Karpas-422 (cell line): ENCODE measurements around the gene C14orf132. TPM values are rescaled to one million over a fixed set of nuclear protein-coding genes. Genes with fewer than 3 reads are reported as not detected.

Experiments used
- DNase-seq: peaks from one replicate; pipeline ENCODE4 v3.0.0-alpha.2; 2015
- H2AFZ ChIP-seq: fragments of 200-600 bp; sonication (generic); 2 replicates; pipeline ENCODE4 v1.6.1; 2014; ENCODE audit warnings: antibody characterized with exemption, low read length, mixed read lengths
- H3K27ac ChIP-seq: fragments of 200-600 bp; sonication (generic); 2 replicates; pipeline ENCODE4 v1.5.1; 2014; ENCODE audit warnings: mild to moderate bottlenecking, low read length, moderate library complexity
- H3K27me3 ChIP-seq: fragments of 200-600 bp; sonication (generic); 2 replicates; pipeline ENCODE4 v1.6.1; 2014; ENCODE audit warnings: low read length, mixed read lengths
- H3K36me3 ChIP-seq: fragments of 200-600 bp; sonication (generic); 2 replicates; pipeline ENCODE4 v1.6.1; 2014; ENCODE audit warnings: low read length, mixed read lengths; ENCODE audit not compliant: insufficient read depth
- H3K4me1 ChIP-seq: fragments of 200-600 bp; sonication (generic); 2 replicates; pipeline ENCODE4 v1.6.1; 2014; ENCODE audit warnings: mild to moderate bottlenecking, low read length, mixed read lengths
- H3K4me2 ChIP-seq: fragments of 200-600 bp; sonication (generic); 2 replicates; pipeline ENCODE4 v1.6.1; 2014; ENCODE audit warnings: low read length, low read depth, mild to moderate bottlenecking; ENCODE audit not compliant: poor library complexity, severe bottlenecking
- H3K4me3 ChIP-seq: fragments of 200-600 bp; sonication (generic); 2 replicates; pipeline ENCODE4 v1.5.1; 2014; ENCODE audit warnings: mild to moderate bottlenecking, antibody characterized with exemption, low read length, mixed read lengths
- H3K79me2 ChIP-seq: fragments of 200-600 bp; sonication (generic); 2 replicates; pipeline ENCODE4 v1.6.1; 2014; ENCODE audit warnings: mild to moderate bottlenecking, low read length, mixed read lengths
- H3K9ac ChIP-seq: fragments of 200-600 bp; sonication (generic); 2 replicates; pipeline ENCODE4 v1.6.0; 2014; ENCODE audit warnings: low read length
- H3K9me2 ChIP-seq: fragments of 200-600 bp; sonication (generic), shearing (Covaris generic); replicated peaks from 2 replicates; pipeline ENCODE4 v1.6.0; 2014; ENCODE audit warnings: mild to moderate bottlenecking, low read length, moderate library complexity; ENCODE audit not compliant: insufficient read depth
- H3K9me3 ChIP-seq: fragments of 300-700, 200-600 bp; sonication (generic); 2 replicates; pipeline ENCODE4 v1.6.1; 2014; ENCODE audit warnings: low read length, mixed read lengths
- H4K20me1 ChIP-seq: fragments of 200-600 bp; sonication (generic); 2 replicates; pipeline ENCODE4 v1.6.1; 2014; ENCODE audit warnings: mild to moderate bottlenecking, antibody characterized with exemption, low read length, low read depth; ENCODE audit not compliant: insufficient read depth
- total RNA-seq: library from RNA; depleted of rRNA; stranded (reverse); fragments of >200 nt; shearing (Covaris generic); gene quantifications from 2 replicates; pipeline ENCODE4 v1.2.3, GENCODE V29; 2014; ENCODE audit warnings: low replicate concordance

C14orf132 gene
- total RNA-seq, 1 experiment from 2014 or later = 0.07 TPM

GRCh38 chr14:96091941-96092411 lies 52.8 kb downstream of the C14orf132 start:
- Histone ChIP-seq H3K27me3 (no peaks in the 10 kb centered on the region), H3K9me3 (no peaks in the 10 kb centered on the region), H2AFZ (peak overlapping the region; percentile 38), H3K79me2 (peaks cover 30% of the 10 kb centered on the region), H3K36me3 (peaks cover 15% of the 10 kb centered on the region; the same call in 1 of the 2 replicates), H3K4me1 (peaks cover 98% of the 10 kb centered on the region), H4K20me1 (no peaks in the 10 kb centered on the region), H3K4me2 (peak overlapping the region; percentile 84), H3K9me2 (no peaks in the 10 kb centered on the region), H3K4me3 (peak overlapping the region; percentile 80; the same call in 1 of the 2 replicates), H3K9ac (peak overlapping the region; percentile 85), H3K27ac (peak overlapping the region; percentile 93)
- peak; percentile 81 for DNase-seq

- Histone ChIP-seq H3K4me3 (peak overlapping the region; percentile 20; the same call in 1 of the 2 replicates), H3K27ac (peak overlapping the region; percentile 93), H2AFZ (peak overlapping the region; percentile 38), H3K9me3 (no peaks in the 10 kb centered on the region), H3K9me2 (no peaks in the 10 kb centered on the region), H3K79me2 (peaks cover 30% of the 10 kb centered on the region), H3K4me1 (peaks cover 98% of the 10 kb centered on the region), H3K4me2 (peak overlapping the region; percentile 84), H3K9ac (peak overlapping the region; percentile 85; the same call in 1 of the 2 replicates), H4K20me1 (no peaks in the 10 kb centered on the region), H3K27me3 (no peaks in the 10 kb centered on the region), H3K36me3 (peaks cover 8% of the 10 kb centered on the region; the same call in 1 of the 2 replicates)
- DNase-seq = no peak
Measured at GRCh38 chr14:96092936-96093335, 53.8 kb downstream of the C14orf132 start.

- H3K4me3 ChIP-seq = peak overlapping the region; percentile 20
- H3K4me2 ChIP-seq = peak overlapping the region; percentile 84
- peaks cover 19% of the 10 kb centered on the region for H3K79me2 ChIP-seq
- no peaks in the 10 kb centered on the region for H3K36me3 ChIP-seq
- peak; percentile 74 for DNase-seq
- H2AFZ ChIP-seq = no peak overlapping the region; the same call in 1 of the 2 replicates
- no peaks in the 10 kb centered on the region for H3K9me2 ChIP-seq
- peak overlapping the region; percentile 31 for H3K9ac ChIP-seq
- H3K27ac ChIP-seq = peak overlapping the region; percentile 93
- no peaks in the 10 kb centered on the region for H3K27me3 ChIP-seq
- no peaks in the 10 kb centered on the region for H3K9me3 ChIP-seq
- H3K4me1 ChIP-seq = peaks cover 95% of the 10 kb centered on the region
- H4K20me1 ChIP-seq = no peaks in the 10 kb centered on the region
Measured at GRCh38 chr14:96094211-96094610, 55.0 kb downstream of the C14orf132 start.

GRCh38 chr14:96094656-96095055 lies 55.5 kb downstream of the C14orf132 start:
- Histone ChIP-seq H3K9me2 (no peaks in the 10 kb centered on the region), H3K79me2 (peaks cover 14% of the 10 kb centered on the region), H4K20me1 (no peaks in the 10 kb centered on the region), H3K9me3 (no peaks in the 10 kb centered on the region), H3K4me3 (no peak overlapping the region), H3K4me1 (peaks cover 95% of the 10 kb centered on the region), H3K27me3 (no peaks in the 10 kb centered on the region), H3K36me3 (no peaks in the 10 kb centered on the region), H3K9ac (peak overlapping the region; percentile 31; the same call in 1 of the 2 replicates), H3K27ac (peak overlapping the region; percentile 93), H2AFZ (no peak overlapping the region), H3K4me2 (peak overlapping the region; percentile 84)
- no peak for DNase-seq

GRCh38 chr14:96095058-96095457 lies 55.9 kb downstream of the C14orf132 start:
- H3K4me2 ChIP-seq = no peak overlapping the region

GRCh38 chr14:96095581-96096476 lies 56.7 kb downstream of the C14orf132 start:
- Histone ChIP-seq H3K9me3 (no peaks in the 10 kb centered on the region), H3K27ac (no peak overlapping the region), H3K27me3 (no peaks in the 10 kb centered on the region), H3K36me3 (no peaks in the 10 kb centered on the region), H3K9ac (no peak overlapping the region), H3K4me2 (no peak overlapping the region), H3K9me2 (no peaks in the 10 kb centered on the region), H3K4me1 (peaks cover 89% of the 10 kb centered on the region), H2AFZ (no peak overlapping the region), H3K4me3 (no peak overlapping the region), H3K79me2 (peaks cover 4% of the 10 kb centered on the region; the same call in 1 of the 2 replicates), H4K20me1 (no peaks in the 10 kb centered on the region)
- DNase-seq = peak; percentile 44

More at GRCh38 chr14:96095058-96095457, 55.9 kb downstream of the C14orf132 start:
- DNase-seq = peak; percentile 43
- Histone ChIP-seq H3K27me3 (no peaks in the 10 kb centered on the region), H3K9me2 (no peaks in the 10 kb centered on the region), H4K20me1 (no peaks in the 10 kb centered on the region), H3K9me3 (no peaks in the 10 kb centered on the region), H3K9ac (no peak overlapping the region), H3K36me3 (no peaks in the 10 kb centered on the region), H3K79me2 (peaks cover 10% of the 10 kb centered on the region), H3K27ac (no peak overlapping the region), H3K4me3 (no peak overlapping the region), H2AFZ (no peak overlapping the region), H3K4me1 (peaks cover 95% of the 10 kb centered on the region)

- Histone ChIP-seq H2AFZ (no peak overlapping the region), H3K4me2 (peak overlapping the region; percentile 6), H3K9ac (no peak overlapping the region; the same call in 1 of the 2 replicates), H4K20me1 (no peaks in the 10 kb centered on the region), H3K27ac (no peak overlapping the region), H3K9me2 (no peaks in the 10 kb centered on the region), H3K36me3 (no peaks in the 10 kb centered on the region), H3K79me2 (no peaks in the 10 kb centered on the region), H3K4me1 (peaks cover 78% of the 10 kb centered on the region), H3K27me3 (no peaks in the 10 kb centered on the region), H3K9me3 (no peaks in the 10 kb centered on the region), H3K4me3 (no peak overlapping the region)
- DNase-seq = peak; percentile 66
Measured at GRCh38 chr14:96096639-96097610, 57.8 kb downstream of the C14orf132 start.
